ENCODE measurements around the gene STPG4. TPM values are rescaled to one million over a fixed set of nuclear protein-coding genes. Genes with fewer than 3 reads are reported as not detected.
"Not testable (repeated sequence)": the region's sequence is repeated elsewhere in the genome, so short reads cannot be mapped to it uniquely, and the experiment has no call there.

STPG4 gene
- total RNA-seq, 1 experiment from 2014 or later = not detected

DNA sequence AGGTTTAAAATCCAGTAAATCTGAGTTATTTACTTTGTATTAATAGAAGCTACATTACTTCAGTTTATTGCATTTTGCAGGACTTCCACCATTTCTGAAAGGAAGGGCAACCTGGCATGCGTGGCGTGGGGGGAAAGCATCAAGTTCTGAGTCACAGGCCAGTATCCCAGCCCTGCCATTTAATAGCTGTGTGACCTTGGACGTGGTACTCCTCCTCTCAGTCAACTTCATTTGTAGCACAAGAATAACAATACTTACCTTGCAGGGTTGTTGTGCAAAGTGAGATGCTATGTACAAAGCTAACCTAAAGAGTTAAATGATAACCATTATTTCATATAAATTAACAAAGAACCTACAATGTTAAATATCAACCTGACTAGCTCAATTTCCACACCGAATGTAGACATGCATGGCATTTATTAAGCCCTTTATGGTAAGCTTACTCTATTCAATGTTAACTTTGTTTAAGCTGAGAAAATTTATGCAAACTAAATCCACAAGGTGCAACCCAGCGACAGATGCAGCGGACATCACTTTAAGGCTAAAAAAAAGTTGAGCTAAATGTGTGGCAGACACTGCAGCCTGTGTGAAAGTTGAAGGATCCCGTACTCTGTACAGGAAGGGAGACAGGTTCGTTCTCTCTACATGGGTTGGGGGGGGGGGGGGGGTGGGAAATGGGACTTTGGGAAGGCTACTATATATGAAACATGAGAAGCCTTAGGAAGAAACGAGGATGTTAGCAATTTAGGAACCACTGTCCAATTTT, 17.2 kb upstream of the STPG4 start:
- no TSS peak for BruUV-seq (replicated peaks)
- no peak for TF ChIP-seq CTCF (IDR thresholded peaks at IDR 0.05; ENCODE audit: unreplicated experiment)
- H3K36me3 Mint-ChIP-seq (ENCODE audit: insufficient read depth, unreplicated experiment) = peaks cover 60% of the 10 kb centered on the region
- DNase-seq (ENCODE audit: unreplicated experiment) = no peak
- peak overlapping the region; percentile 100 for H3K4me3 Mint-ChIP-seq (ENCODE audit: unreplicated experiment)
- CTCF ChIA-PET = interaction anchor here (0.6 to 1.9 kb wide), 4 partner anchors 9 to 128 kb away, joined by 3 to 8 read pairs (median 4); no protein-coding TSS in a partner anchor
- peak overlapping the region; percentile 59 for H3K27ac Mint-ChIP-seq (ENCODE audit: low read depth, unreplicated experiment)
- intact Hi-C loops (cut with micrococcal nuclease) = no loop called here
- H3K27me3 Mint-ChIP-seq (ENCODE audit: insufficient read depth, unreplicated experiment) = no peaks in the 10 kb centered on the region
- H3K4me1 Mint-ChIP-seq (ENCODE audit: insufficient read depth, unreplicated experiment) = peaks cover 27% of the 10 kb centered on the region
- no peaks in the 10 kb centered on the region for H3K9me3 Mint-ChIP-seq (ENCODE audit: unreplicated experiment)
- POLR2A ChIA-PET = interaction anchor here (0.5 to 2.2 kb wide), 13 partner anchors 8 to 539 kb away, joined by 3 to 7 read pairs (median 5); no protein-coding TSS in a partner anchor

DNA sequence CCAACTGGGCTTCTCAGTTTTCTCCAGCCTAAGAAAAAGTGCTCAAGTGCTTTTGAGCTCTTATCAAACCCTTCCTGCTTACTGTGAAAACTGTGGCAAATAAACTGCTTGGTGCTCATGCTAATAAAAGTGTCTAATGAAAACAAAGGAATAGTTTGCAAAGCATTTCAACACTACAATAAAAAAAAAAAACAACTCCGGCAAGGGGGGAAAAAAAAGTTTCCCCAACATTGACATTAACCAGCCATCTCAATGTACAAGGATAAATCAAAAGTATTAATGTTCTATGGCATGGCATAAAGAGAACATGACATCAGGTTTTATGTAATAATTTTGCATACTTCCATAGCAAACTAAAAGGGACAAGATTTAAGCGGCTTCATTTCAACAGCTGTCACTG, 14.7 kb upstream of the STPG4 start:
- H3K4me1 Mint-ChIP-seq (ENCODE audit: insufficient read depth, unreplicated experiment) = peaks cover 38% of the 10 kb centered on the region
- POLR2A ChIA-PET = interaction anchor here (0.7 to 1.1 kb wide), 4 partner anchors 119 to 260 kb away, joined by 3 to 4 read pairs (median 3); no protein-coding TSS in a partner anchor

DNA sequence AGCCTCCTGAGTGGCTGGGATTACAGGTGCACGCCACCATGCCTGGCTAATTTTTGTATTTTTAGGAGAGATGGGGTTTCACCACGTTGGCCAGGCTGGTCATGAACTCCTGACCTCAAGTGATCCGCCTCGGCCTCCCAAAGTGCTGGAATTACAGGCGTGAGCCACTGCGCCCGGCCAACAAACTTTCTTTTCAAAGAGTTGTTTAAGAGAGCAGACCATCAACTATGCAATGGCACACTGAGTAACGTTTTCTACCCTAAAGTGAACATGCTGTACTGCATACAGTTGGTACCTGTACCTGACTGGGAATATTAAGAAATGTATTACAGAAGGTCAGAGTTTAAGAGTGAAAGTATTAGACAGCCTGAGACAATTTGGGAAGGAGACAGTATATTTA, 13.8 kb upstream of the STPG4 start:
- DNase-seq (ENCODE audit: unreplicated experiment); intact Hi-C loops (cut with micrococcal nuclease); CTCF ChIA-PET; H3K27me3 Mint-ChIP-seq (ENCODE audit: insufficient read depth, unreplicated experiment); H3K9me3 Mint-ChIP-seq (ENCODE audit: unreplicated experiment); H3K27ac Mint-ChIP-seq (ENCODE audit: low read depth, unreplicated experiment); H3K4me3 Mint-ChIP-seq (ENCODE audit: unreplicated experiment); BruUV-seq (replicated peaks): not testable (repeated sequence)
- Mint-ChIP-seq H3K4me1 (ENCODE audit: insufficient read depth, unreplicated experiment) (peaks cover 40% of the 10 kb centered on the region), H3K36me3 (ENCODE audit: insufficient read depth, unreplicated experiment) (peaks cover 77% of the 10 kb centered on the region)
- POLR2A ChIA-PET = interaction anchor here (0.7 kb wide), 1 partner anchor 245 kb away, joined by 3 read pairs; no protein-coding TSS in a partner anchor

More for the DNA sequence above, 14.7 kb upstream of the STPG4 start:
- CTCF ChIA-PET = interaction anchor here (0.7 to 1.7 kb wide), 3 partner anchors 26 to 170 kb away, joined by 3 to 4 read pairs (median 3); no protein-coding TSS in a partner anchor
- Mint-ChIP-seq H3K9me3 (ENCODE audit: unreplicated experiment) (no peaks in the 10 kb centered on the region), H3K27ac (ENCODE audit: low read depth, unreplicated experiment) (no peak overlapping the region), H3K4me3 (ENCODE audit: unreplicated experiment) (no peak overlapping the region), H3K36me3 (ENCODE audit: insufficient read depth, unreplicated experiment) (peaks cover 69% of the 10 kb centered on the region), H3K27me3 (ENCODE audit: insufficient read depth, unreplicated experiment) (no peaks in the 10 kb centered on the region)
- no TSS peak for BruUV-seq (replicated peaks)
- TF ChIP-seq CTCF (IDR thresholded peaks at IDR 0.05; ENCODE audit: unreplicated experiment) = no peak
- DNase-seq (ENCODE audit: unreplicated experiment) = no peak
- intact Hi-C loops (cut with micrococcal nuclease) = no loop called here

DNA sequence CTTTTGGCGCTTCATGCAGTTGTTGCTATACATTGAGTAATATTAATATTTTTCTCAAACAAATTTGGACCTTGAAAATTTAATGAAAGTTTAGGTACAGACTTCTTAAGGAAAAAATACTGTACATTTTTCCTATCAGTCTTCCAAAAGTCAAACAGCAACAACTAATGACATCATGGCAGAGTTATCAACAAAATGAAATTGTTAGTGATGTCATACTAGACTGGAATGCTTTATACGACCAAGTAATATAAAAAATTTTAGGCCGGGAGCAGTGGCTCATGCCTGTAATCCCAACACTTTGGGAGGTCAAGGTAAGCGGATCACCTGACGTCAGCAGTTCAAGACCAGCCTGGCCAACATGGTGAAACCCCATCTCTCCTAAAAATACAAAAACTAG, 12.0 kb upstream of the STPG4 start:
- DNase-seq (ENCODE audit: unreplicated experiment) = no peak
- Mint-ChIP-seq H3K9me3 (ENCODE audit: unreplicated experiment) (no peaks in the 10 kb centered on the region), H3K27me3 (ENCODE audit: insufficient read depth, unreplicated experiment) (no peaks in the 10 kb centered on the region), H3K4me1 (ENCODE audit: insufficient read depth, unreplicated experiment) (peaks cover 27% of the 10 kb centered on the region), H3K4me3 (ENCODE audit: unreplicated experiment) (no peak overlapping the region), H3K36me3 (ENCODE audit: insufficient read depth, unreplicated experiment) (peaks cover 85% of the 10 kb centered on the region), H3K27ac (ENCODE audit: low read depth, unreplicated experiment) (no peak overlapping the region)
- ChIA-PET POLR2A (interaction anchor here (0.6 kb wide), 1 partner anchor 12 kb away, joined by 4 read pairs; the partner anchor contains the start of gene STPG4), CTCF (no interaction called here)
- BruUV-seq (replicated peaks) = no TSS peak
- intact Hi-C loops (cut with micrococcal nuclease) = no loop called here
- TF ChIP-seq CTCF (IDR thresholded peaks at IDR 0.05; ENCODE audit: unreplicated experiment) = no peak

Measured in MCF 10A (cell line).